Hematopoietic multipotent progenitor cell treated with erythropoietin and hydrocortisone succinate and interleukin-3 and kit ligand, for 15 days (in vitro differentiated cells): ENCODE data around the gene SOD2.
"Not testable (repeated sequence)": the region's sequence is repeated elsewhere in the genome, so short reads cannot be mapped to it uniquely, and the experiment has no call there.

Experiments
- DNase-seq: peaks from one replicate; pipeline ENCODE4 v3.0.0-alpha.2; 2015; ENCODE audit warnings: low spot score

The SOD2 gene

GRCh38 chr6:159716247-159717096 is 23.4 kb upstream of the SOD2 start:
- no peak for DNase-seq

GRCh38 chr6:159715605-159716004 is 22.6 kb upstream of the SOD2 start:
- no peak for DNase-seq

- no peak for DNase-seq
Measured at GRCh38 chr6:159715166-159715565, 22.1 kb upstream of the SOD2 start.

GRCh38 chr6:159714404-159714803 is 21.4 kb upstream of the SOD2 start:
- DNase-seq: no peak

GRCh38 chr6:159713984-159714383 is 20.9 kb upstream of the SOD2 start:
- DNase-seq: no peak

GRCh38 chr6:159712389-159712788 is 19.3 kb upstream of the SOD2 start:
- not testable (repeated sequence) for DNase-seq

- DNase-seq: not testable (repeated sequence)
Measured at GRCh38 chr6:159710603-159711002, 17.6 kb upstream of the SOD2 start.

GRCh38 chr6:159701413-159701999 is 8.5 kb upstream of the SOD2 start:
- DNase-seq: no peak

GRCh38 chr6:159700970-159701369 is 7.9 kb upstream of the SOD2 start:
- DNase-seq: no peak

- no peak for DNase-seq
Measured at GRCh38 chr6:159695984-159696383, 2.9 kb upstream of the SOD2 start.

GRCh38 chr6:159693894-159694545 is 979 bp upstream of the SOD2 start:
- DNase-seq: peak; percentile 18

GRCh38 chr6:159692303-159693127 is 526 bp downstream of the SOD2 start:
- peak; percentile 57 for DNase-seq

- no peak for DNase-seq
Measured at GRCh38 chr6:159691963-159692287, 1.1 kb downstream of the SOD2 start.

GRCh38 chr6:159691133-159691962 is 1.7 kb downstream of the SOD2 start:
- peak; percentile 80 for DNase-seq

GRCh38 chr6:159690135-159690534 is 2.9 kb downstream of the SOD2 start:
- not testable (repeated sequence) for DNase-seq

- no peak for DNase-seq
Measured at GRCh38 chr6:159689001-159689400, 4.0 kb downstream of the SOD2 start.

GRCh38 chr6:159688266-159688905 is 4.7 kb downstream of the SOD2 start:
- DNase-seq: no peak

- DNase-seq: peak; percentile 3
Measured at GRCh38 chr6:159687341-159687740, 5.7 kb downstream of the SOD2 start.

- peak; percentile 22 for DNase-seq
Measured at GRCh38 chr6:159686703-159687102, 6.3 kb downstream of the SOD2 start.

GRCh38 chr6:159686040-159686439 is 7.0 kb downstream of the SOD2 start:
- no peak for DNase-seq

- DNase-seq: no peak
Measured at GRCh38 chr6:159684013-159684304, 9.1 kb downstream of the SOD2 start.
